Stimulated activated CD8-positive, alpha-beta memory T cell treated with anti-CD3 and anti-CD28 coated beads, Interleukin-15, amount 100 ng/mL, for 24 hours (primary cell): ENCODE measurements around the gene NFATC2.
A peak's percentile ranks its signal among the peaks of the same experiment; 100 is the strongest.

Experiments used
- DNase-seq: peaks from one replicate; pipeline ENCODE4 v3.0.0-alpha.2; 2020; ENCODE audit warnings: low read depth

Gene NFATC2

GRCh38 chr20:51412951-51413481 lies 129.5 kb downstream of the NFATC2 start:
- DNase-seq: no peak

- DNase-seq: no peak
Measured at GRCh38 chr20:51412333-51412871, 130.1 kb downstream of the NFATC2 start.

- DNase-seq: no peak
Measured at GRCh38 chr20:51411870-51412269, 130.6 kb downstream of the NFATC2 start.

GRCh38 chr20:51410586-51411325 lies 131.8 kb downstream of the NFATC2 start:
- DNase-seq: no peak

GRCh38 chr20:51409192-51409880 lies 133.2 kb downstream of the NFATC2 start:
- no peak for DNase-seq

GRCh38 chr20:51404297-51405060 lies 138.0 kb downstream of the NFATC2 start:
- DNase-seq: peak; percentile 47

GRCh38 chr20:51403466-51404220 lies 138.9 kb downstream of the NFATC2 start:
- DNase-seq: no peak

- no peak for DNase-seq
Measured at GRCh38 chr20:51402201-51402600, 140.3 kb downstream of the NFATC2 start.

- no peak for DNase-seq
Measured at GRCh38 chr20:51401496-51401895, 141.0 kb downstream of the NFATC2 start.

- no peak for DNase-seq
Measured at GRCh38 chr20:51400051-51400926, 142.2 kb downstream of the NFATC2 start.

GRCh38 chr20:51399006-51399890 lies 143.3 kb downstream of the NFATC2 start:
- DNase-seq: no peak

GRCh38 chr20:51398552-51398951 lies 144.0 kb downstream of the NFATC2 start:
- no peak for DNase-seq

- DNase-seq: no peak
Measured at GRCh38 chr20:51398083-51398482, 144.4 kb downstream of the NFATC2 start.

- DNase-seq: no peak
Measured at GRCh38 chr20:51397137-51397536, 145.4 kb downstream of the NFATC2 start.

- no peak for DNase-seq
Measured at GRCh38 chr20:51396365-51396909, 146.1 kb downstream of the NFATC2 start.

GRCh38 chr20:51394706-51395105 lies 147.8 kb downstream of the NFATC2 start:
- DNase-seq: no peak

GRCh38 chr20:51393571-51393970 lies 148.9 kb downstream of the NFATC2 start:
- no peak for DNase-seq

GRCh38 chr20:51392614-51393186 lies 149.8 kb downstream of the NFATC2 start:
- DNase-seq: no peak

- DNase-seq: no peak
Measured at GRCh38 chr20:51391926-51392325, 150.6 kb downstream of the NFATC2 start.
